GM20000 (cell line): Measurements from ENCODE around the gene PHF5A.

ENCODE experiments used
- DNase-seq: peaks from one replicate; pipeline ENCODE4 v3.0.0; 2012; ENCODE audit warnings: low spot score
- TF ChIP-seq, protein P1 (sequence below): IDR thresholded peaks from 2 replicates; pipeline ENCODE4 v1.5.1; 2012; ENCODE audit warnings: mild to moderate bottlenecking, control low read depth; ENCODE audit errors: extremely low read depth, missing control alignments

Gene PHF5A

DNA sequence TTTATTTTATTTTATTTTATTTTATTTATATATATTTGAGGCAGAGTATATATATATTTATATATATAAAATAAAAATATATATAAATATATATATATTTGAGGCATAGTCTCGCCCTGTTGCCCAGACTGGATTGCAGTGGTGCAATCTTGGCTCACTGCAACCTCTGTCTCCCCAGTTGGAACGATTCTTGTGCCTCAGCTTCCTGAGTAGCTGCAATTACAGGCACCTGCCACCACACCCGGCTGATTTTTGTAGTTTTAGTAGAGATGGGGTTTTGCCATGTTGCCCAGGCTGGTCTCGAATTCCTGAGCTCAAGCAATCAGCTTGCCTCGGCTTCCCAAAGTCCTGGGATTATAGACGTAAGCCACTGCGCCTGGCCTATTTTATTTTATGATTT, 31.8 kb upstream of the PHF5A start:
- DNase-seq: no peak

DNA sequence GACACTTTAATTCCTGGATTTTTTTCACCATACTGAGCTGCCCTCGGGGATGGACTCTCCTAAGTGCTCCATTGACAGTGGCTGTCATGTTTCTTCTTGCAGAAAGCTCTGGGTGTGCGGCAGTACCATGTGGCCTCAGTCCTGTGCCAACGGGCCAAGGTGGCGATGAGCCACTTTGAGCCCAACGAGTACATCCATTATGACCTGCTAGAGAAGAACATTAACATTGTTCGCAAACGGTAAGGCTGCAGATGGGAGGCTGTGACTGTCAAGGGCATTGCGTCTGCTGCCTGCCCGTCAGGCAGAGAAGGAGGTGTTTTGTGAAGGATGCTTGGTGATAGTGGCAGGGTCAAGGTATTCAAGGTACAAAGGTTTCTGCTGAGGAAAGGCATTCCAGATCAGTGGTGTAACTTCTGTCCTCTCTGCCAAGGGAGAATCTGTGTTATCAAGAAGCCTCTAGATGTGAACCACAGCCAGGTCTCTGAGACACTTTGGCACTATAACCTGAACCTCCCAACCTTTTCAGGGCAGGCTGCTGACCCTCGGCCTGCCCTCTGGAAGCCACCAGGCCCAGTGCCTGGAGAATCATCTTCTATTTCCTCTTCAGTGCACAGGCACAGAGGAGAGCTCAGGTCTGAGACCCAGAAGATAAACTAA, 31.3 kb upstream of the PHF5A start:
- TF ChIP-seq, protein P1, sequence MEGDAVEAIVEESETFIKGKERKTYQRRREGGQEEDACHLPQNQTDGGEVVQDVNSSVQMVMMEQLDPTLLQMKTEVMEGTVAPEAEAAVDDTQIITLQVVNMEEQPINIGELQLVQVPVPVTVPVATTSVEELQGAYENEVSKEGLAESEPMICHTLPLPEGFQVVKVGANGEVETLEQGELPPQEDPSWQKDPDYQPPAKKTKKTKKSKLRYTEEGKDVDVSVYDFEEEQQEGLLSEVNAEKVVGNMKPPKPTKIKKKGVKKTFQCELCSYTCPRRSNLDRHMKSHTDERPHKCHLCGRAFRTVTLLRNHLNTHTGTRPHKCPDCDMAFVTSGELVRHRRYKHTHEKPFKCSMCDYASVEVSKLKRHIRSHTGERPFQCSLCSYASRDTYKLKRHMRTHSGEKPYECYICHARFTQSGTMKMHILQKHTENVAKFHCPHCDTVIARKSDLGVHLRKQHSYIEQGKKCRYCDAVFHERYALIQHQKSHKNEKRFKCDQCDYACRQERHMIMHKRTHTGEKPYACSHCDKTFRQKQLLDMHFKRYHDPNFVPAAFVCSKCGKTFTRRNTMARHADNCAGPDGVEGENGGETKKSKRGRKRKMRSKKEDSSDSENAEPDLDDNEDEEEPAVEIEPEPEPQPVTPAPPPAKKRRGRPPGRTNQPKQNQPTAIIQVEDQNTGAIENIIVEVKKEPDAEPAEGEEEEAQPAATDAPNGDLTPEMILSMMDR: no peak
- no peak for DNase-seq

More for the DNA sequence above, 31.8 kb upstream of the PHF5A start:
- TF ChIP-seq, protein P1: no peak

DNA sequence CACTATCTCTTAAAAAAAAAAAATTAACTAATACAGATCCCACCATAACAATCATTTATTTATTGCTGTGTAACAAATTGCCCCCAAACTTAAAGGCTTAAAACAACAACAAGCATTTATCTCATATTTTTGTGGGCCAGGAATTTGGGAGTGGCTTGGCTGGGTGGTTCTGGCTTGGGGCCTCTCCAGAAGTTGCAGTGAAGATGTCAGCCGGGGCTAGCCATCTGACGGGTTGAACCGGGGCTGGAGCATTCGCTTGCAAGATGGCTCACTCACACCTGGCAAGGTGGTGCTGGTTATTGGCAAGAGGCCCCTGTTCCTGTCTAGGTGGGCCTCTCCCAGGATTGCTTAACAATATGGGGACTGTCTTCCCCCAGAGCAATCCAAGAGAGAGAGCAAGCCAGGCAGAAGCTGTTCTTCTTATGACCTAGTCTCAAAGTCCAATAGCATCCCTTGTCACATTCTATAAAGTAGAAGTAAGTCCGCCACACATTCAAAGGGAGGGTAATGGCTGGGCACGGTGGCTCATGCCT, 29.9 kb upstream of the PHF5A start:
- TF ChIP-seq, protein P1: no peak

DNA sequence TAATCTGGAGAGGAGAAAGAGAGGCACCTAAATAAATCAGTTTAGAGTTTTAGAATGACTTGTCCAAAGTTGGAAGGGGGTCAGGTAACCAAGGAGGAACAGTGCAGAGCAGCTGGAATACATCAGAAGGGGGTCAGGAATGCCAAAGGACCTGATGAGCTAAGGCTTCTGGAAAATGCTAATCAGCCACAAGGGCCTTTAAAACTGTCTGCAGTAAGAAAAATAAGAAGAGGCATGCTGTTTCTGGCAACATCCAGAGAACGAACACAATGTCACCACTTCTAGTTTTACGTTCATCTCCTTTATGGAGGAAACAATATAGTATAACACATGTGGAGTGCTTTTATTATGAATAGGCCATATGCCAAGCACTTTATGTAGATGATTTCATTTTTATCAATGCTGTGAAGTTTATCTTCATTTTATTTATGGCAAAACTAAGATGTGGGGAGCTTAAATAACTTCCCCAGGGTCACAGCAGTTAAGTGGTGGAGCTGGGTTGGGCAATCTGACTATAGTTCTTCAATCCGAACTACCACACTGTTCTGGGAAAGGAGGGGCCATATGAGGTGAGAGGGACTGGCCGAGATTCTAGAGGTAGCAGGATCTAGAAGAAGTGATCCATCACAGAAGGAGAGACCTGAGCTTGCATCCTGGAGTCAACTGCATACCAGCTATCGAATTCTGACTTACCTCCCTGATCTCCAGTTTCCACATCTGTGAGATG, 23.0 kb upstream of the PHF5A start:
- TF ChIP-seq, protein P1: no peak
- DNase-seq: no peak

More for the DNA sequence above, 29.9 kb upstream of the PHF5A start:
- DNase-seq: no peak

DNA sequence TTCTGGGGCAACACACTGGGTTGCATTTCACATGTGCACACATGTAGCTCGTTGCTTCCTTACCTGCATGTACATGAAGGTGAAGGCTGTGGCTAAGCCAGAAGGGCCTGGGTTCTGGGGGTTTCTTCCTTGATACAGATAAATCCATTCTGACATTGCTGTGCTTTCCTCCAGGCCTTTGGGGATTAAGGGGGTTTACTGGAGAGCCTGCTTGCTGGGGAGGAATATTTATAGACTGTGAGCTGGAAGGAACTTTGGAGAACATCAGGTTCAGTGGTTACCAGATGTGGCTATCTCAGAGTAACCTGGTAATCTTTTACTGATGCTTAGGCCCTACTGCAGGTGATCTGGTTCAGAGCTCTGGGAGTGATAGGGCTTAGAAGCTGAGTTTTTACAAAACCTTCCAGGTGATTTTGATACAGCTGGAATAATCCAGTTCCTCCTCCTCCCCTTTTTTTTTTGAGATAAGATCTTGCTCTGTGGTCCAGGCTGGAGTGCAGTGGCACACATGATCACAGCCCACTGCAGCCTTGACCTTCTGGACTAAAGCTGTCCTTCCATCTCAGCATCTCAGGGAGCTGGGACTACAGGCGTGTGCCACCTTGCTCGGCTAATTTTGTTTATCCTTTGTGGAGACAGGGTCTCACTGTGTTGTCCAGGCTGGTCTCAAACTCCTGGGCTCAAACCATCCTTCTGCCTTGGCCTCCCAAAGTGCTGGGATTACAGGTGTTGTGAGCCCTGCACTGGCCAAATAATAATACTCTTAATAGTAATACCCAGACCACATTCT, 20.3 kb upstream of the PHF5A start:
- TF ChIP-seq, protein P1: no peak
- no peak for DNase-seq

DNA sequence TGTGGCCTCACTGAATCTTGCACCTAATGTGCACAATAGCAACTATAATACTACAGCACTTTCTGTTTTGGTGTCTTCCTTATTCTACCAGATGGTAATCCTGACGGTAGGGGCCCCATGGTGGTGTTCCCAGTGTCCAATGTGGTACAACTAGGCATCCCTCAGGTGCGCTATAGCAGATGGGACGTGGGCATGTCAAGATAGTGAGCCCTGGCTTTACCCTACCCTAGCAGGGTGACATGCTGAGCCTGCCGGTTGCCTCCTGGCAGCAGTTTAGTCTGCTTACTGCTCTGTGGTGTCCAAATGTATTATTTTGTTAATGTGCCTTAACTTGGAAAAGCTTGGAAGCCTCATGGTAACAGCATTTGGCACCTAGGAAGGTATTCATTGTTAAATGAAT, 19.6 kb upstream of the PHF5A start:
- no peak for DNase-seq
- TF ChIP-seq, protein P1: no peak
